Inferior parietal cortex (tissue), 1 donor: ENCODE measurements around the gene PAK1.

Experiments used
- DNase-seq: peaks from one replicate; pipeline ENCODE4 v3.0.0-alpha.2; 2016; ENCODE audit errors: extremely low spot score

Gene PAK1

GRCh38 chr11:77371646-77372045, 102.2 kb downstream of the PAK1 start:
- DNase-seq: no peak

GRCh38 chr11:77370217-77370616, 103.7 kb downstream of the PAK1 start:
- no peak for DNase-seq

- DNase-seq: no peak
These were observed 112.7 kb downstream of the PAK1 start for GRCh38 chr11:77361184-77361583.

- no peak for DNase-seq
These were observed 114.4 kb downstream of the PAK1 start for GRCh38 chr11:77359481-77359880.

GRCh38 chr11:77353131-77353530, 120.8 kb downstream of the PAK1 start:
- DNase-seq: no peak

- DNase-seq: no peak
These were observed 122.5 kb downstream of the PAK1 start for GRCh38 chr11:77351281-77351886.

- DNase-seq: no peak
These were observed 125.9 kb downstream of the PAK1 start for GRCh38 chr11:77347948-77348347.

GRCh38 chr11:77346906-77347603, 126.8 kb downstream of the PAK1 start:
- no peak for DNase-seq

- DNase-seq: no peak
These were observed 128.3 kb downstream of the PAK1 start for GRCh38 chr11:77345621-77346020.

GRCh38 chr11:77340501-77340900, 133.4 kb downstream of the PAK1 start:
- no peak for DNase-seq

- DNase-seq: no peak
These were observed 141.6 kb downstream of the PAK1 start for GRCh38 chr11:77332259-77332658.

GRCh38 chr11:77325159-77325558, 148.7 kb downstream of the PAK1 start:
- no peak for DNase-seq

GRCh38 chr11:77324508-77324907, 149.4 kb downstream of the PAK1 start:
- DNase-seq: no peak

- DNase-seq: peak; percentile 25
These were observed 150.8 kb downstream of the PAK1 start for GRCh38 chr11:77322926-77323590.

GRCh38 chr11:77322506-77322905, 151.4 kb downstream of the PAK1 start:
- peak; percentile 43 for DNase-seq

GRCh38 chr11:77320351-77320750, 153.5 kb downstream of the PAK1 start:
- DNase-seq: no peak

GRCh38 chr11:77318600-77318999, 155.3 kb downstream of the PAK1 start:
- no peak for DNase-seq

GRCh38 chr11:77316733-77317342, 157.1 kb downstream of the PAK1 start:
- DNase-seq: no peak

GRCh38 chr11:77312107-77312506, 161.8 kb downstream of the PAK1 start:
- no peak for DNase-seq

- no peak for DNase-seq
These were observed 162.2 kb downstream of the PAK1 start for GRCh38 chr11:77311701-77312100.

- no peak for DNase-seq
These were observed 163.2 kb downstream of the PAK1 start for GRCh38 chr11:77310721-77311120.

GRCh38 chr11:77309401-77310085, 164.4 kb downstream of the PAK1 start:
- DNase-seq: peak; percentile 49
